DND-41 (cell line): ENCODE results near the gene RGS19.

Source experiments
- ATAC-seq: fragments of 200-7000 bp; cut with Tn5 transposase; 3 replicates; pipeline ENCODE4 v1.9.1; 2021; ENCODE audit warnings: low read depth; ENCODE audit not compliant: insufficient read depth
- DNase-seq: peaks from one replicate; pipeline ENCODE4 v3.0.0-alpha.2; 2020
- H2AFZ ChIP-seq: 2 replicates; pipeline ENCODE4 v1.6.0; 2012; ENCODE audit warnings: low read depth, low read length
- H3K27ac ChIP-seq: 2 replicates; pipeline ENCODE4 v1.5.1; 2012; ENCODE audit warnings: low read length, inconsistent platforms
- H3K27me3 ChIP-seq: fragments of 200-600 bp; sonication (generic); 2 replicates; pipeline ENCODE4 v1.6.0; 2012; ENCODE audit warnings: low read length, mild to moderate bottlenecking, inconsistent platforms; ENCODE audit not compliant: insufficient read depth, poor library complexity
- H3K36me3 ChIP-seq: 2 replicates; pipeline ENCODE4 v1.5.1; 2012; ENCODE audit warnings: low read length, inconsistent platforms; ENCODE audit not compliant: insufficient read depth
- H3K4me1 ChIP-seq: 2 replicates; pipeline ENCODE4 v1.5.1; 2012; ENCODE audit warnings: mild to moderate bottlenecking, low read length; ENCODE audit not compliant: insufficient read depth
- H3K4me2 ChIP-seq: 2 replicates; pipeline ENCODE4 v1.6.0; 2012; ENCODE audit warnings: mild to moderate bottlenecking, moderate library complexity, low read length, inconsistent platforms; ENCODE audit not compliant: insufficient read depth
- H3K4me3 ChIP-seq, 2 experiments: fragments of 200-600 bp in 1 of 2; shearing (Covaris generic) in 1 of 2; 2 replicates each; pipeline ENCODE4 v1.5.1; 2012 to 2016; ENCODE audit warnings: inconsistent platforms in 2 of 2, low read length in 2 of 2, mild to moderate bottlenecking in 2 of 2, low read depth in 1 of 2, moderate library complexity in 1 of 2
- H3K79me2 ChIP-seq: 2 replicates; pipeline ENCODE4 v1.6.0; 2012; ENCODE audit warnings: low read length, inconsistent platforms; ENCODE audit not compliant: insufficient read depth
- H3K9ac ChIP-seq: 2 replicates; pipeline ENCODE4 v1.6.0; 2012; ENCODE audit warnings: low read depth, mild to moderate bottlenecking, inconsistent platforms, low read length, moderate library complexity
- H3K9me3 ChIP-seq: 2 replicates; pipeline ENCODE4 v1.5.1; 2012; ENCODE audit warnings: low read length, moderate library complexity, mild to moderate bottlenecking, inconsistent platforms; ENCODE audit not compliant: insufficient read depth, severe bottlenecking
- H4K20me1 ChIP-seq: 2 replicates; pipeline ENCODE4 v1.6.0; 2012; ENCODE audit warnings: low read length; ENCODE audit not compliant: insufficient read depth
- EZH2 ChIP-seq: IDR thresholded peaks from 3 replicates; pipeline ENCODE4 v1.6.1; 2012; ENCODE audit warnings: borderline replicate concordance, low read depth, mild to moderate bottlenecking, moderate library complexity, low read length, inconsistent platforms; ENCODE audit not compliant: severe bottlenecking
- TF ChIP-seq, protein P1 (sequence below): IDR thresholded peaks from 2 replicates; pipeline ENCODE4 v1.5.1; 2012; ENCODE audit warnings: borderline replicate concordance, low read length, moderate library complexity, mild to moderate bottlenecking; ENCODE audit not compliant: poor library complexity, severe bottlenecking; ENCODE audit errors: extremely low read depth

RGS19 gene

DNA sequence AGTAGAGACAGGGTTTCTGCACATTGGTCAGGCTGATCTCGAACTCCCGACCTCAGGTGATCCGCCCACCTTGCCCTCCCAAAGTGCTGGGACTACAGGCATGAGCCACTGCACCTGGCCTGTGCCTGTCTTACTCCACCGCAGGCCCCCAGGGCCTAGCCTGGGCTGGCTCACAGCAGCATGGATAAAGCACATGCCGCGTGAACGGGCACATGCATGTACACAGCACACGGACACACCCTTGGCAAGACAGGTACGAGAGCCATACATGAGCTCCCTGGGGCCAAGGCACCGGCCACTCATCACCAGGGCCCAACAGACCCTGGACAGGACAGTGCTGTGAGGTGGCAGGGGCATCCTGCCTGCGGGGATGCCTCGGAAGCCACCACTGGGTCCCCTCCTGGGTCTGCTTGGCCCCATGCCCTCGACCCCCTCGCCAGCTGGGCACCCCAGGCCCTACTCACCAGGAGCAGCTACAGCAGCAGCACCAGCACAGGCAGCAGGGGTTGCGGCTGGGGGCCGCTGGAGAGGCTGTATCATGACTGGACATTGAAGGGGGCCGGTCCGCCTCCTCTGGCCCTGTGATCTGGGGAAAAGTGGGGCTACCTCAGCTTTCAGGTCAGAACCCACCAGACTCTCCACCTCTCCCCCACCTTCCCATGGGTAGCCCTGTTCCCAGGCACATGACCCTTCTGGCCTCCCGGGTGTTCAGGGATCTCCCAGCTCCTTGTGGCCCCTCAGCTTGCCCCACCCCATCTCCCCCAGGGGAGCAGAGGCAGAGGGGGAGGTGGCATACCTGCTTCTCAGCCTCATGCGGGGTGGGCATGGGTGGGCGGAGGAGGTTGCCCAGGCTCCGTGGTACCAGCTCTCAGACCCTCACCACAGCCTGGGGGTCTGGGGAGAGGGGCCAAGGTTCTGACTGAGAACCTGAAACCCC lies 3.0 kb downstream of the RGS19 start:
- Histone ChIP-seq H3K27ac (no peak overlapping the region), H3K27me3 (no peaks in the 10 kb centered on the region), H3K9me3 (no peaks in the 10 kb centered on the region), H3K4me1 (peaks cover 23% of the 10 kb centered on the region), H2AFZ (no peak overlapping the region), H3K4me3 (no peak overlapping the region), H4K20me1 (peaks cover 29% of the 10 kb centered on the region), H3K36me3 (peaks cover 36% of the 10 kb centered on the region), H3K4me2 (no peak overlapping the region), H3K9ac (no peak overlapping the region), H3K79me2 (peaks cover 12% of the 10 kb centered on the region)
- TF ChIP-seq, protein P1, sequence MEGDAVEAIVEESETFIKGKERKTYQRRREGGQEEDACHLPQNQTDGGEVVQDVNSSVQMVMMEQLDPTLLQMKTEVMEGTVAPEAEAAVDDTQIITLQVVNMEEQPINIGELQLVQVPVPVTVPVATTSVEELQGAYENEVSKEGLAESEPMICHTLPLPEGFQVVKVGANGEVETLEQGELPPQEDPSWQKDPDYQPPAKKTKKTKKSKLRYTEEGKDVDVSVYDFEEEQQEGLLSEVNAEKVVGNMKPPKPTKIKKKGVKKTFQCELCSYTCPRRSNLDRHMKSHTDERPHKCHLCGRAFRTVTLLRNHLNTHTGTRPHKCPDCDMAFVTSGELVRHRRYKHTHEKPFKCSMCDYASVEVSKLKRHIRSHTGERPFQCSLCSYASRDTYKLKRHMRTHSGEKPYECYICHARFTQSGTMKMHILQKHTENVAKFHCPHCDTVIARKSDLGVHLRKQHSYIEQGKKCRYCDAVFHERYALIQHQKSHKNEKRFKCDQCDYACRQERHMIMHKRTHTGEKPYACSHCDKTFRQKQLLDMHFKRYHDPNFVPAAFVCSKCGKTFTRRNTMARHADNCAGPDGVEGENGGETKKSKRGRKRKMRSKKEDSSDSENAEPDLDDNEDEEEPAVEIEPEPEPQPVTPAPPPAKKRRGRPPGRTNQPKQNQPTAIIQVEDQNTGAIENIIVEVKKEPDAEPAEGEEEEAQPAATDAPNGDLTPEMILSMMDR = no peak
- no peak for TF ChIP-seq EZH2
- ATAC-seq (no peak), DNase-seq (no peak)

DNA sequence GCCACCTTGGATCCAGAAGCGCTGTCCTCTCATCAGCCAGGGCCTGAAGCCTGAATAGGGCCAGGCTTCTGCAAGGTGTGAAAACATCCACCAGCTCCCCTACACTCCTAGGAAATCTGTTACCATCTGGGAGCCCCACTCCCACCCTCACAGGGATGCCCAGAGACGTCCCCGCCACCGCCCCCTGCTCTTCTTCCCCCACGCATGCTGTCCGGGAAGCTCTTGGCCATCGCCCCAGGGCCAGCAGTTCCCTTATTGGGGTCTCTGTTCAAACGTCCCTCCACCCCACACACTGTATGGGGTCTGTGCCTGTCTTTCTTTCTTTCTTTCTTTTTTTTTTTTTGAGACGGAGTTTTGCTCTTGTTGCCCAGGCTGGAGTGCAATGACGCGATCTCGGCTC lies 3.8 kb downstream of the RGS19 start:
- no peak overlapping the region for H3K4me3 ChIP-seq
- no peak overlapping the region for H2AFZ ChIP-seq
- no peak for ATAC-seq

DNA sequence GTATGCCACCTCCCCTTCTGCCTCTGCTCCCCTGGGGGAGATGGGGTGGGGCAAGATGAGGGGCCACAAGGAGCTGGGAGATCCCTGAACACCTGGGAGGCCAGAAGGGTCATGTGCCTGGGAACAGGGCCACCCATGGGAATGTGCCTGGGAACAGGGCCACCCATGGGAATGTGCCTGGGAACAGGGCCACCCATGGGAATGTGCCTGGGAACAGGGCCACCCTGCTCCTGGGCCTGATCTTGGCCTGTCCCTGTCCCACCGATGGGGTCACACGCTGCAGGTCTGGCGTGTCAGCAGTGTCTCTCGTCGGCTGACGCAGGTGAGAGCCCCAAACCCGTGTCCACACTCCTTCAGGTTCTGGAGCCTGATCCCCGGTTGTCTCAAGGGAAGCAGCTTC lies 4.4 kb downstream of the RGS19 start:
- H3K9ac ChIP-seq = no peak overlapping the region
- TF ChIP-seq, protein P1 = no peak
- TF ChIP-seq EZH2 = no peak
- H3K79me2 ChIP-seq = peaks cover 12% of the 10 kb centered on the region
- H3K4me2 ChIP-seq = no peak overlapping the region
- no peak overlapping the region for H2AFZ ChIP-seq
- H3K4me3 ChIP-seq = no peak overlapping the region
- peaks cover 31% of the 10 kb centered on the region for H4K20me1 ChIP-seq
- no peaks in the 10 kb centered on the region for H3K27me3 ChIP-seq
- peaks cover 17% of the 10 kb centered on the region for H3K4me1 ChIP-seq
- peaks cover 36% of the 10 kb centered on the region for H3K36me3 ChIP-seq
- no peak overlapping the region for H3K27ac ChIP-seq
- DNase-seq (no peak), ATAC-seq (no peak)
- no peaks in the 10 kb centered on the region for H3K9me3 ChIP-seq

More for the DNA sequence above, 3.8 kb downstream of the RGS19 start:
- Histone ChIP-seq H3K4me2 (no peak overlapping the region), H3K27ac (no peak overlapping the region), H3K36me3 (peaks cover 36% of the 10 kb centered on the region), H3K9ac (no peak overlapping the region), H4K20me1 (peaks cover 29% of the 10 kb centered on the region), H3K9me3 (no peaks in the 10 kb centered on the region), H3K4me1 (peaks cover 23% of the 10 kb centered on the region), H3K27me3 (no peaks in the 10 kb centered on the region), H3K79me2 (peaks cover 12% of the 10 kb centered on the region)
- DNase-seq = no peak
- TF ChIP-seq, protein P1 = no peak
- no peak for TF ChIP-seq EZH2
